ENCODE results near the gene ABCC3.

Gene ABCC3

DNA sequence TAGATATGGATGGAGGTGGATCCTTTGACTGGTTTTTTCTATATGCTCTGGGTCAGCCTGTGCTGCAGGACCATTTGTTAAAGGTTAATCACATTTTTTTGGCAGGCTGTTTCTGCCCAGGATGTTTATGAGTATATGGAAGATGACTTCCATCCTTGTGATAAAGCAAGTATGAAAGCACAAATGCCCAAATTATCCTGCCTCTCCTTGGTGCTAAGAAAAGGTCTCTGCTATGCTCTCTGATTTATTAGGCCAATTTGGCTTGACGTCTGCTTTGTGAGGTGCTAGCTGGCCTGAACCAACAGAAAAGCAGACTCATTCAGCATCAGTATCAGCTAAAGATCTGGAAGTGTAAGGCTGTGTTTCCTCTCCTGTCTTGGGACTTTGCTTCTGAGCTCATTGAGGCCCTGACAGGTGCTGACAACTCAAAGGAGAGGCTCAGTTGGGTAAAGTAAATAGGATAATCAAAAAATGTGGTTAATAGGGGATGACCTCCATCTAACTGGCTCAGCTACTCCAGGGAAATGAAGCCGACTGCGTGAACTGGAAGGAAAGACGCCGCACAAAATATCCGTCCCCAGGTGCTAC is 57.9 kb downstream of the ABCC3 start:
- WGBS, 2 donors (ENCODE audit: extremely low coverage in 2 of 2, insufficient read length in 2 of 2, insufficient replicate concordance in 1 of 2), result no CpG with 5 or more reads among the region's 6 CpGs
- peaks cover 16 to 51% of the 10 kb centered on the region in 2 donors for H3K36me3 ChIP-seq (replicated peaks in 1 of 2; ENCODE audit: control insufficient read depth in 2 of 2, insufficient read depth in 2 of 2, low read length in 2 of 2)
- no peak overlapping the region for H3K27ac ChIP-seq (replicated peaks; ENCODE audit: low read length)
- H3K27me3 ChIP-seq (ENCODE audit: control insufficient read depth in 3 of 3, insufficient read depth in 3 of 3, low read depth in 1 of 3, low read length in 3 of 3), result no peaks in the 10 kb centered on the region
- no peak overlapping the region for H4K91ac ChIP-seq (ENCODE audit: low read depth, low read length, poor library complexity)
- H3K9me3 ChIP-seq (replicated peaks in 1 of 2; ENCODE audit: control insufficient read depth in 2 of 2, insufficient read depth in 1 of 2, low read depth in 1 of 2, low read length in 2 of 2), result no peaks in the 10 kb centered on the region
- no peak overlapping the region for H3K23ac ChIP-seq (ENCODE audit: low read depth, low read length, poor library complexity)
- no peak overlapping the region for H3K14ac ChIP-seq (ENCODE audit: low read length)
- no peak overlapping the region for H3K4ac ChIP-seq (ENCODE audit: low read length)
- no peak overlapping the region for H2BK120ac ChIP-seq (ENCODE audit: low read depth, low read length)
- no peak overlapping the region for H2AK5ac ChIP-seq (ENCODE audit: low read depth, low read length)
- H3K9ac ChIP-seq (ENCODE audit: low read depth, low read length, poor library complexity), result no peak overlapping the region
- H3K4me3 ChIP-seq (ENCODE audit: low read length in 2 of 2), result no peak overlapping the region
- H3K18ac ChIP-seq (ENCODE audit: low read length), result no peak overlapping the region
- H3K79me1 ChIP-seq (ENCODE audit: low read depth, low read length), result no peaks in the 10 kb centered on the region
- no peak overlapping the region for H2BK15ac ChIP-seq (ENCODE audit: low read length)
- peaks cover 29 to 30% of the 10 kb centered on the region in 2 donors for H3K4me1 ChIP-seq (ENCODE audit: control insufficient read depth in 2 of 2, insufficient read depth in 1 of 2, low read depth in 1 of 2, low read length in 2 of 2)
- no peak overlapping the region for H4K8ac ChIP-seq (ENCODE audit: low read depth, low read length)
- H3K4me2 ChIP-seq (ENCODE audit: insufficient read depth, low read length, poor library complexity, severe bottlenecking), result no peak overlapping the region
- no peak overlapping the region for H2BK5ac ChIP-seq (ENCODE audit: low read length)
- DNase-seq (ENCODE audit: low spot score), result no peak
- no peak overlapping the region for H2BK12ac ChIP-seq (ENCODE audit: low read length)
- H2AFZ ChIP-seq (ENCODE audit: low read length), result no peak overlapping the region

DNA sequence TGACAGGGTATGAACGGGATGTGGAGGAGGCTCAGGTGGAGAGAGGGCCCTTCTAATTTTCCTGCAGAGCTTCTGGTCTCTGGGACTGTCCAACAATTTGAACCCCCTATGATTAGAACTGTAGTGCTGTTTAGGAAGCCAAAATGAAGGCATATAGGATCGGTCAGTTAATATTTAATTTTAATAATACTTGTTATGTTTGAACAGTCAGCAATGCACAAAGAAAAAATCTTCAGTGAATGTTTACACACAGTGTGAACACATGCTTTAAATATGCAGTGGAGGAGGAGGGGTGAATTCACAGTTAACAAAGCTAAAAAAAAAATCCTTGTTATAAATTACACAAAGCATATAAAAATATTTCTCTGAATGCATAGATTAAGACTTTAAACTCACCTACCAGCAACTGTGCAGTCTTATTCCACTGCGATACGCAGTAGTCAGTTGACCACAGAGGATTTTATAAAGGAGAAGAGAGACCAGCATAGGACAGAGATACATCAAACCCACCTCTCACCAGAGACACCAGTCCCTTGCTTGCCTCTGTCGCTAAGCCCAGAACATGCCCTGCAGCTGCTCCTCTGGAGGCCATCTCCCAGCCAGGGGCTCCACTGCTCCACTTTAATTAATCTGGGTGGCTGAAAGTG is 58.5 kb downstream of the ABCC3 start:
- WGBS, 2 donors (ENCODE audit: extremely low coverage in 2 of 2, insufficient read length in 2 of 2, insufficient replicate concordance in 1 of 2), result no CpG with 5 or more reads among the region's 5 CpGs
- Histone ChIP-seq H3K4me2 (ENCODE audit: insufficient read depth, low read length, poor library complexity, severe bottlenecking) (no peak overlapping the region), H3K9me3 (replicated peaks in 1 of 2; ENCODE audit: control insufficient read depth in 2 of 2, insufficient read depth in 1 of 2, low read depth in 1 of 2, low read length in 2 of 2) (no peaks in the 10 kb centered on the region), H3K36me3 (replicated peaks in 1 of 2; ENCODE audit: control insufficient read depth in 2 of 2, insufficient read depth in 2 of 2, low read length in 2 of 2) (peaks cover 20 to 57% of the 10 kb centered on the region in 2 donors), H2AK5ac (ENCODE audit: low read depth, low read length) (no peak overlapping the region), H3K27ac (replicated peaks; ENCODE audit: low read length) (no peak overlapping the region), H3K4me3 (ENCODE audit: low read length in 2 of 2) (no peak overlapping the region), H3K4me1 (ENCODE audit: control insufficient read depth in 2 of 2, insufficient read depth in 1 of 2, low read depth in 1 of 2, low read length in 2 of 2) (peaks cover 29% of the 10 kb centered on the region in 2 donors), H2BK15ac (ENCODE audit: low read length) (no peak overlapping the region), H3K79me1 (ENCODE audit: low read depth, low read length) (no peaks in the 10 kb centered on the region), H3K9ac (ENCODE audit: low read depth, low read length, poor library complexity) (no peak overlapping the region), H4K8ac (ENCODE audit: low read depth, low read length) (no peak overlapping the region), H2BK12ac (ENCODE audit: low read length) (no peak overlapping the region), H3K23ac (ENCODE audit: low read depth, low read length, poor library complexity) (no peak overlapping the region), H3K27me3 (ENCODE audit: control insufficient read depth in 3 of 3, insufficient read depth in 3 of 3, low read depth in 1 of 3, low read length in 3 of 3) (no peaks in the 10 kb centered on the region), H3K18ac (ENCODE audit: low read length) (no peak overlapping the region), H2BK5ac (ENCODE audit: low read length) (no peak overlapping the region), H4K91ac (ENCODE audit: low read depth, low read length, poor library complexity) (no peak overlapping the region), H2BK120ac (ENCODE audit: low read depth, low read length) (no peak overlapping the region), H3K4ac (ENCODE audit: low read length) (no peak overlapping the region), H2AFZ (ENCODE audit: low read length) (no peak overlapping the region), H3K14ac (ENCODE audit: low read length) (no peak overlapping the region)
- DNase-seq (ENCODE audit: low spot score), result no peak

DNA sequence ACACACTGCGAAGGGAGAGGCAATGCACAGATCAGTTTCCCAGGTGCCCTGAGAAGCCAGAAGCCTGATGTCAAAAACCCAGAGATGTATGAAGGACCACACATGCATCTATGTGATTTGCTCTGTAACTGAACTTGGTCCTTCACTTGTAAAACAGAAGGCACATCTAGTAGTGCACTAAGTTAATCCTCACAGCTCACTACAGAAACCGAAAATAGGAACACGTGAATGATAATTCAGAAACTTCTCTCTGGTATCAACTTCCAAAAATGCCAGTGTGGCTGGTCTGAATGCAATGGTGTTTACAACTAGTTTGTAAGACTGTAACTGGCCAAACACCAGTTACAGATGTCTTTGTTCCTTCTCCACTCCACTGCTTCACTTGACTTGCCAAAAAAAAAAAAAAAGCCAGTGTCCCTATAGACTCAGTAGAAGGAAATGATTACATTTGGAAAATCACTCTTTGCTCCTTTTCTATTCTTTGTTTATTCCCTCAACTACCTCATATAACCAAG is 61.7 kb downstream of the ABCC3 start:
- Histone ChIP-seq H3K36me3 (replicated peaks in 1 of 2; ENCODE audit: control insufficient read depth in 2 of 2, insufficient read depth in 2 of 2, low read length in 2 of 2) (peaks cover 26 to 88% of the 10 kb centered on the region in 2 donors), H2BK15ac (ENCODE audit: low read length) (no peak overlapping the region), H3K14ac (ENCODE audit: low read length) (no peak overlapping the region), H3K4me2 (ENCODE audit: insufficient read depth, low read length, poor library complexity, severe bottlenecking) (no peak overlapping the region), H3K4me1 (ENCODE audit: control insufficient read depth in 2 of 2, insufficient read depth in 1 of 2, low read depth in 1 of 2, low read length in 2 of 2) (peaks cover 6 to 11% of the 10 kb centered on the region in 2 donors), H3K18ac (ENCODE audit: low read length) (no peak overlapping the region), H2BK120ac (ENCODE audit: low read depth, low read length) (no peak overlapping the region), H4K91ac (ENCODE audit: low read depth, low read length, poor library complexity) (no peak overlapping the region), H2BK12ac (ENCODE audit: low read length) (no peak overlapping the region), H2AFZ (ENCODE audit: low read length) (no peak overlapping the region), H3K4me3 (ENCODE audit: low read length in 2 of 2) (no peak overlapping the region), H3K27me3 (ENCODE audit: control insufficient read depth in 3 of 3, insufficient read depth in 3 of 3, low read depth in 1 of 3, low read length in 3 of 3) (no peaks in the 10 kb centered on the region), H3K27ac (replicated peaks; ENCODE audit: low read length) (no peak overlapping the region), H2AK5ac (ENCODE audit: low read depth, low read length) (no peak overlapping the region), H2BK5ac (ENCODE audit: low read length) (no peak overlapping the region), H3K9me3 (replicated peaks in 1 of 2; ENCODE audit: control insufficient read depth in 2 of 2, insufficient read depth in 1 of 2, low read depth in 1 of 2, low read length in 2 of 2) (no peaks in the 10 kb centered on the region), H3K23ac (ENCODE audit: low read depth, low read length, poor library complexity) (no peak overlapping the region), H4K8ac (ENCODE audit: low read depth, low read length) (no peak overlapping the region), H3K9ac (ENCODE audit: low read depth, low read length, poor library complexity) (no peak overlapping the region), H3K79me1 (ENCODE audit: low read depth, low read length) (no peaks in the 10 kb centered on the region), H3K4ac (ENCODE audit: low read length) (no peak overlapping the region)
- WGBS, 2 donors (ENCODE audit: extremely low coverage in 2 of 2, insufficient read length in 2 of 2, insufficient replicate concordance in 1 of 2), result no CpG with 5 or more reads among the region's 3 CpGs
- DNase-seq (ENCODE audit: low spot score), result no peak

DNA sequence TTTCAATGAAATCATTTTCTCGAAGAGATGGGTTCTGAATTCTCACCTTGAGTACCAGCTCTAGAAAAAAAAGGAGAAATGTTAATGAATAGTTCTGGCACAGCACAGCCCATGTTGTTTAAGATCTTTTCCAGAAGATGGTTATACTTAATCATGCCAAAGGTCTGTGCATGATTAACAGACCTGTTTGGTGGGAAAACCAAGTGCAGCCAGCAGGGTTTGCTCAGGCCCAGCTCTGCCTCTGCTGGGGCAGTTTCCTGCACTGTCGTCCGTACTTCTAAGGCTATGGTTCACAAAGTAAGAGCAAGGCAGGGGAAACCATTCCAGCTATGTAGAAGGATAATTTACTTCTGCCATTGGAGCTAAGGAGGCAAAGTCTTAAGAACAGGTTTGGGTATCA is 62.4 kb downstream of the ABCC3 start:
- no peak for DNase-seq (ENCODE audit: low spot score)
- H2AK5ac ChIP-seq (ENCODE audit: low read depth, low read length), result no peak overlapping the region
- no peak overlapping the region for H2AFZ ChIP-seq (ENCODE audit: low read length)
- no CpG with 5 or more reads among the region's 3 CpGs for WGBS, 2 donors (ENCODE audit: extremely low coverage in 2 of 2, insufficient read length in 2 of 2, insufficient replicate concordance in 1 of 2)
- no peak overlapping the region for H3K27ac ChIP-seq (replicated peaks; ENCODE audit: low read length)
- H4K8ac ChIP-seq (ENCODE audit: low read depth, low read length), result no peak overlapping the region
- H3K79me1 ChIP-seq (ENCODE audit: low read depth, low read length), result no peaks in the 10 kb centered on the region
- H4K91ac ChIP-seq (ENCODE audit: low read depth, low read length, poor library complexity), result no peak overlapping the region
- H3K4me2 ChIP-seq (ENCODE audit: insufficient read depth, low read length, poor library complexity, severe bottlenecking), result no peak overlapping the region
- H2BK5ac ChIP-seq (ENCODE audit: low read length), result no peak overlapping the region
- H3K14ac ChIP-seq (ENCODE audit: low read length), result no peak overlapping the region
- peaks cover 26 to 94% of the 10 kb centered on the region in 2 donors for H3K36me3 ChIP-seq (replicated peaks in 1 of 2; ENCODE audit: control insufficient read depth in 2 of 2, insufficient read depth in 2 of 2, low read length in 2 of 2)
- H3K23ac ChIP-seq (ENCODE audit: low read depth, low read length, poor library complexity), result no peak overlapping the region
- no peak overlapping the region for H3K4me3 ChIP-seq (ENCODE audit: low read length in 2 of 2)
- H3K4ac ChIP-seq (ENCODE audit: low read length), result no peak overlapping the region
- no peak overlapping the region for H3K18ac ChIP-seq (ENCODE audit: low read length)
- H2BK15ac ChIP-seq (ENCODE audit: low read length), result no peak overlapping the region
- no peak overlapping the region for H2BK120ac ChIP-seq (ENCODE audit: low read depth, low read length)
- H3K4me1 ChIP-seq (ENCODE audit: control insufficient read depth in 2 of 2, insufficient read depth in 1 of 2, low read depth in 1 of 2, low read length in 2 of 2), result peaks cover 0 to 5% of the 10 kb centered on the region in 2 donors
- no peak overlapping the region for H2BK12ac ChIP-seq (ENCODE audit: low read length)
- H3K9me3 ChIP-seq (replicated peaks in 1 of 2; ENCODE audit: control insufficient read depth in 2 of 2, insufficient read depth in 1 of 2, low read depth in 1 of 2, low read length in 2 of 2), result no peaks in the 10 kb centered on the region
- no peak overlapping the region for H3K9ac ChIP-seq (ENCODE audit: low read depth, low read length, poor library complexity)
- H3K27me3 ChIP-seq (ENCODE audit: control insufficient read depth in 3 of 3, insufficient read depth in 3 of 3, low read depth in 1 of 3, low read length in 3 of 3), result no peaks in the 10 kb centered on the region

All from neuronal stem cell (in vitro differentiated cells).